Thyroid gland (tissue), 4 donors: ENCODE data around the gene PSD2. TPM values are rescaled to one million over a fixed set of nuclear protein-coding genes. Genes with fewer than 3 reads are reported as not detected.

Experiments used
- DNase-seq, 2 donors: peaks; one replicate each; pipeline ENCODE4 v3.0.0-alpha.2; 2019
- H3K27ac ChIP-seq, 3 donors: fragments of 200-600 bp; sonication (generic); 1 replicate in 2 of 3; 2 replicates in 1 of 3; pipeline ENCODE4 v1.5.1; 2016 to 2019; ENCODE audit warnings: mild to moderate bottlenecking in 1 of 3, moderate library complexity in 1 of 3
- H3K27me3 ChIP-seq: fragments of 200-600 bp; sonication (generic); one replicate; pipeline ENCODE4 v1.5.1; 2019
- H3K36me3 ChIP-seq, 2 donors: fragments of 200-600 bp; sonication (generic); one replicate each; pipeline ENCODE4 v1.5.1; 2016 to 2019
- H3K4me1 ChIP-seq, 2 donors: fragments of 200-600 bp; sonication (generic); one replicate each; pipeline ENCODE4 v1.5.1; 2017 to 2019
- H3K4me3 ChIP-seq, 3 donors: fragments of 200-600 bp; sonication (generic); replicated peaks in 1 of 3; 1 replicate in 2 of 3; 2 replicates in 1 of 3; pipeline ENCODE4 v1.5.1; 2016; ENCODE audit warnings: mild to moderate bottlenecking in 1 of 3
- H3K9me3 ChIP-seq: fragments of 200-600 bp; sonication (generic); one replicate; pipeline ENCODE4 v1.5.1; 2017
- POLR2A ChIP-seq, 2 donors: fragments of 450-650 bp; IDR thresholded peaks; one replicate each; pipeline ENCODE4 v1.6.1; 2017; ENCODE audit warnings: antibody characterized with exemption in 2 of 2, mild to moderate bottlenecking in 2 of 2, moderate library complexity in 1 of 2
- WGBS, 2 donors: methylation state at CpG; one replicate each; pipeline ENCODE4 v1.1.5; 2017; 5-methylcytosine and 5-hydroxymethylcytosine counted together
- intact Hi-C: fragments of 100-400 bp; cut with DNase I; formaldehyde crosslinking; loops from one replicate; pipeline ENCODE4 v1.15.1; 2023
- total RNA-seq, 4 donors: library from RNA; depleted of rRNA; stranded (reverse); fragments of >200 nt; gene quantifications; one replicate each; pipeline ENCODE4 v1.2.3, GENCODE V29; 2016
- TF ChIP-seq, protein P1 (sequence below), 6 experiments: fragments of 200-600 bp in 3 of 6; fragments of 450-650 bp in 3 of 6; sonication (generic) in 3 of 6; IDR thresholded peaks; one replicate each; pipeline ENCODE4 v1.5.1; 2016 to 2019; ENCODE audit warnings: antibody characterized with exemption in 6 of 6, mild to moderate bottlenecking in 2 of 6, inconsistent platforms in 1 of 6, moderate library complexity in 1 of 6

PSD2 gene
- total RNA-seq, 4 donors from 2014 or later = 0.11 to 0.67 (median 0.13) TPM; not detected in 1

- DNase-seq = no peak
- Histone ChIP-seq H3K4me3 (no peak overlapping the region), H3K27ac (no peak overlapping the region), H3K9me3 (no peaks in the 10 kb centered on the region), H3K27me3 (no peaks in the 10 kb centered on the region), H3K36me3 (no peaks in the 10 kb centered on the region), H3K4me1 (no peaks in the 10 kb centered on the region)
- intact Hi-C loops = no loop called here
- WGBS, 2 donors = 91 to 95% methylated on average over 22 of the region's 22 CpGs
- TF ChIP-seq POLR2A (IDR thresholded peaks at IDR 0.05) = no peak
- TF ChIP-seq, protein P1, sequence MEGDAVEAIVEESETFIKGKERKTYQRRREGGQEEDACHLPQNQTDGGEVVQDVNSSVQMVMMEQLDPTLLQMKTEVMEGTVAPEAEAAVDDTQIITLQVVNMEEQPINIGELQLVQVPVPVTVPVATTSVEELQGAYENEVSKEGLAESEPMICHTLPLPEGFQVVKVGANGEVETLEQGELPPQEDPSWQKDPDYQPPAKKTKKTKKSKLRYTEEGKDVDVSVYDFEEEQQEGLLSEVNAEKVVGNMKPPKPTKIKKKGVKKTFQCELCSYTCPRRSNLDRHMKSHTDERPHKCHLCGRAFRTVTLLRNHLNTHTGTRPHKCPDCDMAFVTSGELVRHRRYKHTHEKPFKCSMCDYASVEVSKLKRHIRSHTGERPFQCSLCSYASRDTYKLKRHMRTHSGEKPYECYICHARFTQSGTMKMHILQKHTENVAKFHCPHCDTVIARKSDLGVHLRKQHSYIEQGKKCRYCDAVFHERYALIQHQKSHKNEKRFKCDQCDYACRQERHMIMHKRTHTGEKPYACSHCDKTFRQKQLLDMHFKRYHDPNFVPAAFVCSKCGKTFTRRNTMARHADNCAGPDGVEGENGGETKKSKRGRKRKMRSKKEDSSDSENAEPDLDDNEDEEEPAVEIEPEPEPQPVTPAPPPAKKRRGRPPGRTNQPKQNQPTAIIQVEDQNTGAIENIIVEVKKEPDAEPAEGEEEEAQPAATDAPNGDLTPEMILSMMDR (IDR thresholded peaks at IDR 0.05) = no peak
Observed at GRCh38 chr5:139836469-139837208, 41.0 kb downstream of the PSD2 start.

DNA sequence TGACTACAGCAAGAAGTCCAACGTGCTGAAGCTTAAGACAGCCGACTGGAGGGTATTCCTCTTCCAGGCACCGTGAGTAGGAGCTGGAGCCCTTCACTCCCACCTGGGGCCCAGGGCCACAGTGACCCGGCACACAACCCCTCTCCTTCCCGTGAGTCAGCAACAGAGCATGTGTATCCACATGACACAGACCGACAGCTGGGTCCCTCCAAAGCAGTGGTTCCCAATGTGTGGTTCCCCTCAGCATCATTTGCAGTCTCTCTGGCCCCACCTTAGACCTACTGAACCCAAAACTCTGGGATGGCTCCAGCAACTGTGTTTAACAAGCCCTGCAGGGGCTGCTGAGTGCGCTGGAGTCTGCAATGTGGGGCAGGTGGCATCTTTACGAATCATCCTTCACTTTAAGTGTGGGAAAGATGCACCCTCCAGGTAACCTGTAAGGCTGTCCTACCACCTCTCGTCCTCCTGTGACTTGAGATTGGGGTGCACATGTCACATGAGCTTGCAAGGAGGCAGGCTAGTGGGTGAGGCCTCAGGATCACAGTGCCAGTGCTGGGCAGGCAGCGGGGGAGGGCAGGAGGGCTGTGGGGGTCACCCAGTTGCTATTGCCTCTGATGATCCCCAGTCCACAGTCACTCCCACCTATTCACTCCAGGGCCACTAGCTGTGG lies 42.2 kb downstream of the PSD2 start:
- H3K36me3 ChIP-seq = no peaks in the 10 kb centered on the region

DNA sequence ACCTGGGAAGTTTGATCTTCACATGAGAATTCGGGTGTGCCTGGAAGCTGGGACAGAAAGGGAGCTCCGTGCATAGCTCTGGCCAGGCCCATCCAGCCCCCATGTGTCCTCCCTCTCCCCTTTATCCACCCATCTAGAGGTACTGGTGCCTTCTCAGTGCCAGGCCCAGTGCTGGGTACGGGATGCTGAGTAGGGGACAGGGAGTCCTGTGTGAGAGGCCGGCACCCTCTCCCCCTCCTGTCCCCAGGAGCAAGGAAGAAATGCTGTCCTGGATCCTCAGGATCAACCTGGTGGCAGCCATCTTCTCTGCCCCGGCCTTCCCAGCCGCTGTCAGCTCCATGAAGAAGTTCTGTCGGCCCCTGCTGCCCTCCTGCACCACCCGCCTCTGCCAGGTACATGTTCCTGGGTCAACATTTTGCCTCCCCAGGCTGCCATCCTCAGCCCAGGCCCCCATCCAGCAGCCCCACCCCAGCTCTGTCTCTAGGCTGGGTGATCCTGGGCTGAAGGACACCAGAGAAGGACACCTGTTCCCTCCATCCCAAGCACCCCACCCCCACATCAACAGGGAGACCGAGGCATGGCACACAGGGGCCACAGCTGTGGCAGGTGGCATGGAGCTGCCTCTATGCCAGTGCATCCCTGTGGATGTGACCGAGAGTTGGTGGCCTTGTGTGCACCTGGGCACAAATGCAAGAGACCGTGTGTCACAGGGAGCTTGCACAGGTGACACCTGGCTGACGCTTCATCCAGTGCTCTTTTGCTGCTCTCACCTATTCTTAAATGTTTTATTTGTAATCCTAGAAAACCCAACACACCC lies 43.0 kb downstream of the PSD2 start:
- WGBS, 2 donors = 90 to 95% methylated on average over 7 to 12 of the region's 12 CpGs
- H3K36me3 ChIP-seq = no peaks in the 10 kb centered on the region
- H3K27ac ChIP-seq = no peak overlapping the region
- H3K9me3 ChIP-seq = no peaks in the 10 kb centered on the region
- no peak for DNase-seq
- no peaks in the 10 kb centered on the region for H3K4me1 ChIP-seq
- TF ChIP-seq, protein P1 (IDR thresholded peaks at IDR 0.05) = no peak
- no peak for TF ChIP-seq POLR2A (IDR thresholded peaks at IDR 0.05)
- intact Hi-C loops = no loop called here
- H3K4me3 ChIP-seq = no peak overlapping the region
- H3K27me3 ChIP-seq = no peaks in the 10 kb centered on the region

More for the DNA sequence above, 42.2 kb downstream of the PSD2 start:
- intact Hi-C loops = no loop called here
- WGBS, 2 donors = 88 to 100% methylated on average over 4 to 8 of the region's 10 CpGs
- DNase-seq = no peak
- no peaks in the 10 kb centered on the region for H3K9me3 ChIP-seq
- H3K27me3 ChIP-seq = no peaks in the 10 kb centered on the region
- no peaks in the 10 kb centered on the region for H3K4me1 ChIP-seq
- no peak overlapping the region for H3K4me3 ChIP-seq
- no peak for TF ChIP-seq POLR2A (IDR thresholded peaks at IDR 0.05)
- TF ChIP-seq, protein P1 (IDR thresholded peaks at IDR 0.05) = no peak
- H3K27ac ChIP-seq = no peak overlapping the region

GRCh38 chr5:139839232-139839815 lies 43.7 kb downstream of the PSD2 start:
- 90 to 96% methylated on average over 16 of the region's 16 CpGs for WGBS, 2 donors
- no peak for TF ChIP-seq POLR2A (IDR thresholded peaks at IDR 0.05)
- TF ChIP-seq, protein P1 (IDR thresholded peaks at IDR 0.05) = no peak
- Histone ChIP-seq H3K27me3 (no peaks in the 10 kb centered on the region), H3K27ac (no peak overlapping the region), H3K9me3 (no peaks in the 10 kb centered on the region), H3K4me3 (no peak overlapping the region), H3K36me3 (no peaks in the 10 kb centered on the region), H3K4me1 (no peaks in the 10 kb centered on the region)
- intact Hi-C loops = no loop called here
- no peak for DNase-seq
